IMR-90 (cell line): ENCODE measurements around the gene TYR. TPM values are rescaled to one million over a fixed set of nuclear protein-coding genes. Genes with fewer than 3 reads are reported as not detected.

Experiments
- ATAC-seq: fragments of 200-7000 bp; cut with Tn5 transposase; 2 replicates; pipeline ENCODE4 v1.9.1; 2020; ENCODE audit warnings: low read depth, mild to moderate bottlenecking, moderate library complexity
- BruUV-seq: library from RNA; stranded (reverse); fragments of 400-500 nt; replicated peaks from 2 replicates; lab custom pipeline; 2021; lab: Mats Ljungman, UMichigan
- CTCF ChIA-PET: fragments of 300-600 bp; formaldehyde crosslinking; extraction: SDS; loops from one replicate; lab custom pipeline; 2021; ENCODE audit warnings: antibody characterized with exemption; lab: Yijun Ruan, JAX
- POLR2A ChIA-PET: fragments of 300-600 bp; sonication (Branson Sonifier 250); formaldehyde crosslinking; loops from one replicate; lab custom pipeline; 2022; ENCODE audit warnings: antibody characterized with exemption; ENCODE audit not compliant: unreplicated experiment; lab: Charles Lee
- DNase-seq: peaks from one replicate; pipeline ENCODE4 v3.0.0; 2013
- H2AFZ ChIP-seq: replicated peaks from 2 replicates; pipeline ENCODE3; 2013; ENCODE audit warnings: low read length, mild to moderate bottlenecking; ENCODE audit not compliant: poor library complexity
- H2AK5ac ChIP-seq: 2 replicates; pipeline ENCODE4 v1.6.1; 2013; ENCODE audit warnings: low read depth, low read length, inconsistent platforms
- H2AK9ac ChIP-seq: replicated peaks from 2 replicates; pipeline ENCODE3; 2013; ENCODE audit warnings: mild to moderate bottlenecking, low read depth, low read length, moderate library complexity; ENCODE audit not compliant: poor library complexity
- H2BK120ac ChIP-seq: 2 replicates; pipeline ENCODE4 v1.6.1; 2013; ENCODE audit warnings: low read depth, low read length, inconsistent platforms
- H2BK15ac ChIP-seq: 3 replicates; pipeline ENCODE4 v1.6.1; 2013; ENCODE audit warnings: low read depth, low read length, inconsistent platforms
- H2BK20ac ChIP-seq: 2 replicates; pipeline ENCODE4 v1.6.1; 2013; ENCODE audit warnings: low read depth, mild to moderate bottlenecking, inconsistent platforms, low read length, moderate library complexity
- H2BK5ac ChIP-seq: 2 replicates; pipeline ENCODE4 v1.6.1; 2013; ENCODE audit warnings: mild to moderate bottlenecking, low read depth, low read length, inconsistent platforms; ENCODE audit not compliant: poor library complexity, severe bottlenecking
- H3K14ac ChIP-seq: replicated peaks from 2 replicates; pipeline ENCODE4 v1.6.1; 2013; ENCODE audit warnings: low read depth, low read length, inconsistent platforms
- H3K18ac ChIP-seq: 2 replicates; pipeline ENCODE4 v1.6.1; 2013; ENCODE audit warnings: low read depth, low read length, control low read depth
- H3K23ac ChIP-seq: 2 replicates; pipeline ENCODE4 v1.6.1; 2013; ENCODE audit warnings: low read depth, low read length, inconsistent platforms
- H3K27ac ChIP-seq: 2 replicates; pipeline ENCODE4 v1.5.1; 2013; ENCODE audit warnings: mild to moderate bottlenecking, control low read depth, low read length; ENCODE audit not compliant: insufficient read depth
- H3K27me3 ChIP-seq: 2 replicates; pipeline ENCODE4 v1.6.1; 2013; ENCODE audit warnings: low read length; ENCODE audit not compliant: control insufficient read depth, insufficient read depth
- H3K36me3 ChIP-seq: 2 replicates; pipeline ENCODE4 v1.6.1; 2013; ENCODE audit warnings: low read length, mixed read lengths; ENCODE audit not compliant: control insufficient read depth, insufficient read depth
- H3K4ac ChIP-seq: 2 replicates; pipeline ENCODE4 v1.6.1; 2013; ENCODE audit warnings: low read depth, low read length, inconsistent platforms
- H3K4me1 ChIP-seq: 2 replicates; pipeline ENCODE4 v1.6.1; 2013; ENCODE audit warnings: low read length, mixed read lengths; ENCODE audit not compliant: control insufficient read depth, insufficient read depth
- H3K4me2 ChIP-seq: 2 replicates; pipeline ENCODE4 v1.6.1; 2013; ENCODE audit warnings: low read depth, mild to moderate bottlenecking, control low read depth, low read length, moderate library complexity
- H3K4me3 ChIP-seq: 2 replicates; pipeline ENCODE4 v1.5.1; 2013; ENCODE audit warnings: low read depth, mild to moderate bottlenecking, control low read depth, low read length, moderate library complexity; ENCODE audit not compliant: insufficient read depth
- H3K56ac ChIP-seq: 2 replicates; pipeline ENCODE4 v1.6.1; 2013; ENCODE audit warnings: low read length, inconsistent platforms; ENCODE audit not compliant: insufficient read depth; ENCODE audit errors: extremely low read depth
- H3K79me1 ChIP-seq, 2 experiments: 2 replicates each; pipeline ENCODE4 v1.6.1; 2013; ENCODE audit warnings: low read length in 2 of 2, inconsistent platforms in 1 of 2, low read depth in 1 of 2
- H3K9ac ChIP-seq: 2 replicates; pipeline ENCODE4 v1.6.1; 2013; ENCODE audit warnings: low read depth, low read length, control low read depth
- H3K9me1 ChIP-seq: 2 replicates; pipeline ENCODE4 v1.6.1; 2013; ENCODE audit warnings: low read length, inconsistent platforms; ENCODE audit not compliant: insufficient read depth
- H3K9me3 ChIP-seq: 2 replicates; pipeline ENCODE4 v1.6.1; 2013; ENCODE audit warnings: low read length; ENCODE audit not compliant: control insufficient read depth, insufficient read depth
- H4K20me1 ChIP-seq: 2 replicates; pipeline ENCODE4 v1.6.1; 2013; ENCODE audit warnings: low read length, inconsistent platforms; ENCODE audit not compliant: insufficient read depth
- H4K5ac ChIP-seq: 2 replicates; pipeline ENCODE4 v1.6.1; 2013; ENCODE audit warnings: mild to moderate bottlenecking, low read depth, low read length, control low read depth
- H4K8ac ChIP-seq, 2 experiments: 2 replicates each; pipeline ENCODE4 v1.6.1; 2013; ENCODE audit warnings: low read depth in 2 of 2, low read length in 2 of 2, control low read depth in 1 of 2, inconsistent platforms in 1 of 2
- H4K91ac ChIP-seq: 2 replicates; pipeline ENCODE4 v1.6.1; 2013; ENCODE audit warnings: low read depth, low read length, inconsistent platforms; ENCODE audit not compliant: insufficient read depth
- BHLHE40 ChIP-seq: fragments of 150-350 bp; IDR thresholded peaks from 2 replicates; pipeline ENCODE4 v1.6.1; 2016; ENCODE audit warnings: mild to moderate bottlenecking, low read depth, low read length
- CEBPB ChIP-seq: IDR thresholded peaks from 2 replicates; pipeline ENCODE4 v1.6.1; 2012; ENCODE audit warnings: low read depth, low read length, improper control_type of control experiment
- CHD1 ChIP-seq: IDR thresholded peaks from 2 replicates; pipeline ENCODE4 v1.6.1; 2012; ENCODE audit warnings: low read depth, low read length, improper control_type of control experiment
- CTCF ChIP-seq: conservative IDR thresholded peaks from 2 replicates; pipeline ENCODE4 v1.5.1; 2012; ENCODE audit warnings: mild to moderate bottlenecking, low read depth, low read length, improper control_type of control experiment
- FOS ChIP-seq: fragments of 150-350 bp; IDR thresholded peaks from 2 replicates; pipeline ENCODE4 v1.6.1; 2016; ENCODE audit warnings: low read depth, low read length
- MAFK ChIP-seq: IDR thresholded peaks from 2 replicates; pipeline ENCODE4 v1.6.1; 2012; ENCODE audit warnings: low read depth, low read length, improper control_type of control experiment
- NFE2L2 ChIP-seq: fragments of 150-350 bp; IDR thresholded peaks from 2 replicates; pipeline ENCODE4 v1.6.1; 2016; ENCODE audit warnings: low read depth, mild to moderate bottlenecking, low read length
- RAD21 ChIP-seq: IDR thresholded peaks from 2 replicates; pipeline ENCODE4 v1.6.1; 2012; ENCODE audit warnings: low read length, improper control_type of control experiment
- RCOR1 ChIP-seq: IDR thresholded peaks from 2 replicates; pipeline ENCODE4 v1.6.1; 2012; ENCODE audit warnings: mild to moderate bottlenecking, low read length, improper control_type of control experiment; ENCODE audit not compliant: insufficient replicate concordance
- SMC3 ChIP-seq: fragments of 150-350 bp; IDR thresholded peaks from 2 replicates; pipeline ENCODE4 v1.6.1; 2016; ENCODE audit warnings: low read depth, mild to moderate bottlenecking, antibody characterized with exemption, low read length, moderate library complexity
- dilution Hi-C: fragments of 300-500 bp; cut with HindIII; formaldehyde crosslinking; loops from one replicate; pipeline ENCODE4 v1.14.3; 2018; ENCODE audit warnings: low sequenced_read_pairs; ENCODE audit not compliant: unreplicated experiment
- in situ Hi-C: fragments of 300-500 bp; cut with MboI; formaldehyde crosslinking; loops from 3 replicates; pipeline ENCODE4 v1.14.3; 2019; ENCODE audit warnings: low sequenced_read_pairs, inconsistent platforms, mixed read lengths
- intact Hi-C: fragments of 100-400 bp; cut with micrococcal nuclease; formaldehyde crosslinking; loops from 2 replicates; pipeline ENCODE4 v1.10.0; 2022
- polyA plus RNA-seq, 3 experiments: library from polyadenylated mRNA; depleted of rRNA; stranded (reverse); fragments of >200 nt; gene quantifications; 2 replicates each; pipeline ENCODE4 v1.2.3, GENCODE V29; 2012; ENCODE audit warnings: low replicate concordance in 1 of 3
- total RNA-seq: library from RNA; depleted of rRNA; stranded (reverse); fragments of >200 nt; gene quantifications from 2 replicates; pipeline ENCODE4 v1.2.3, GENCODE V29; 2012
- TF ChIP-seq, protein P1 (sequence below): fragments of 150-350 bp; IDR thresholded peaks from 2 replicates; pipeline ENCODE4 v1.6.1; 2016; ENCODE audit warnings: low read depth, mild to moderate bottlenecking, low read length, moderate library complexity, borderline replicate concordance
- TF ChIP-seq, protein P2 (sequence below): fragments of 150-350 bp; IDR thresholded peaks from 2 replicates; pipeline ENCODE4 v1.6.1; 2017; ENCODE audit warnings: mild to moderate bottlenecking, antibody characterized with exemption, low read length, low read depth

TYR gene
- total and polyA plus RNA-seq, 2 of the 4 experiments (the other 2 are of a cell fraction), result not detected

- Histone ChIP-seq H3K36me3 (no peaks in the 10 kb centered on the region), H2BK20ac (no peak overlapping the region), H3K14ac (no peak overlapping the region), H2BK120ac (no peak overlapping the region), H4K8ac (no peak overlapping the region), H3K9ac (no peak overlapping the region), H4K20me1 (no peaks in the 10 kb centered on the region), H3K4ac (no peak overlapping the region), H3K18ac (no peak overlapping the region), H2AK9ac (no peak overlapping the region), H3K27me3 (no peaks in the 10 kb centered on the region), H3K4me1 (no peaks in the 10 kb centered on the region), H2AFZ (no peak overlapping the region), H2BK5ac (no peak overlapping the region), H3K23ac (no peak overlapping the region), H4K5ac (no peak overlapping the region), H3K4me3 (no peak overlapping the region), H3K56ac (no peak overlapping the region), H2AK5ac (no peak overlapping the region), H3K9me3 (no peaks in the 10 kb centered on the region), H4K91ac (no peak overlapping the region), H2BK15ac (no peak overlapping the region), H3K4me2 (no peak overlapping the region), H3K79me1 (no peaks in the 10 kb centered on the region), H3K27ac (no peak overlapping the region), H3K9me1 (no peaks in the 10 kb centered on the region)
- CTCF ChIA-PET, result no interaction called here
- ATAC-seq (no peak), DNase-seq (no peak)
- dilution Hi-C loops (no loop called here), intact Hi-C loops (no loop called here), in situ Hi-C loops (no loop called here)
- POLR2A ChIA-PET, result no interaction called here
- TF ChIP-seq, protein P1, sequence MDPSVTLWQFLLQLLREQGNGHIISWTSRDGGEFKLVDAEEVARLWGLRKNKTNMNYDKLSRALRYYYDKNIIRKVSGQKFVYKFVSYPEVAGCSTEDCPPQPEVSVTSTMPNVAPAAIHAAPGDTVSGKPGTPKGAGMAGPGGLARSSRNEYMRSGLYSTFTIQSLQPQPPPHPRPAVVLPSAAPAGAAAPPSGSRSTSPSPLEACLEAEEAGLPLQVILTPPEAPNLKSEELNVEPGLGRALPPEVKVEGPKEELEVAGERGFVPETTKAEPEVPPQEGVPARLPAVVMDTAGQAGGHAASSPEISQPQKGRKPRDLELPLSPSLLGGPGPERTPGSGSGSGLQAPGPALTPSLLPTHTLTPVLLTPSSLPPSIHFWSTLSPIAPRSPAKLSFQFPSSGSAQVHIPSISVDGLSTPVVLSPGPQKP, result no peak
- no peak for TF ChIP-seq CTCF
- TF ChIP-seq RCOR1, result no peak
- no peak for TF ChIP-seq MAFK
- TF ChIP-seq NFE2L2, result no peak
- no peak for TF ChIP-seq FOS
- TF ChIP-seq, protein P2, sequence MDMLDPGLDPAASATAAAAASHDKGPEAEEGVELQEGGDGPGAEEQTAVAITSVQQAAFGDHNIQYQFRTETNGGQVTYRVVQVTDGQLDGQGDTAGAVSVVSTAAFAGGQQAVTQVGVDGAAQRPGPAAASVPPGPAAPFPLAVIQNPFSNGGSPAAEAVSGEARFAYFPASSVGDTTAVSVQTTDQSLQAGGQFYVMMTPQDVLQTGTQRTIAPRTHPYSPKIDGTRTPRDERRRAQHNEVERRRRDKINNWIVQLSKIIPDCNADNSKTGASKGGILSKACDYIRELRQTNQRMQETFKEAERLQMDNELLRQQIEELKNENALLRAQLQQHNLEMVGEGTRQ, result no peak
- TF ChIP-seq BHLHE40, result no peak
- TF ChIP-seq CHD1, result no peak
- no peak for TF ChIP-seq RAD21
- TF ChIP-seq SMC3, result no peak
- TF ChIP-seq CEBPB, result no peak
- BruUV-seq, result no TSS peak
Measured at GRCh38 chr11:89205378-89205777, 27.7 kb downstream of the TYR start.
